ENCODE data around the gene FPGT.

DNA sequence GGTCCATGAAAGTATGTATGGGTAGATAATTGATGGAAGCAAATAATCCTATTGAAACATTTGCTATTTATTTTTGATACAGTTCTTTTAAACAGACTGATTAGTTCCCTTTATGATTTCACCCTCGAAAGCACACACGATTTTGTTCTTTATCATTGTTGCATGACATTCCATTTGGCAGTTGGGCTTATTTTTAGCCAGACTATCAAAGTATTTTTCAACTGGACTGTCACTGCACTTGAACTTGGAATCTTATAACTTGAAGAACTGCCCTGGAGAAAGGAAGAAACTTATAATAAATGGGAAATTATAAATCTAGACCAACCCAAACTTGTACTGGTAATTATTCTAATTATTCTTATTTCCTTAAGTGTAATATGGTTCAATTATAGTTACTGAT is 37.1 kb downstream of the FPGT start, which contains the start of gene TNNI3K:
- TF ChIP-seq TAF1 (IDR thresholded peaks at IDR 0.05; ENCODE audit: borderline replicate concordance, low read depth, low read length) (no peak), POLR2A (IDR thresholded peaks at IDR 0.05; ENCODE audit: low read depth, low read length) (no peak)
